PC-9 (cell line): ENCODE data around the gene ZNF236. TPM values are rescaled to one million over a fixed set of nuclear protein-coding genes. Genes with fewer than 3 reads are reported as not detected.

Source experiments
- BruUV-seq: library from RNA; stranded (reverse); fragments of 400-500 nt; replicated peaks from 2 replicates; lab custom pipeline; 2021; lab: Mats Ljungman, UMichigan
- CTCF ChIA-PET: fragments of 300-600 bp; sonication (Branson Sonifier 250); formaldehyde crosslinking; loops from one replicate; lab custom pipeline; 2022; ENCODE audit warnings: antibody characterized with exemption; lab: Charles Lee
- POLR2A ChIA-PET: fragments of 300-600 bp; sonication (Branson Sonifier 250); formaldehyde crosslinking; loops from one replicate; lab custom pipeline; 2022; ENCODE audit warnings: antibody characterized with exemption; ENCODE audit not compliant: unreplicated experiment; lab: Charles Lee
- DNase-seq, 2 experiments: peaks; one replicate each; pipeline versions ENCODE4 v3.0.0 to v3.0.0-alpha.2; 2015 to 2022; ENCODE audit warnings: mixed read lengths in 1 of 2
- H2AFZ ChIP-seq: fragments of 200-600 bp; sonication (generic); 2 replicates; pipeline ENCODE4 v1.8.1; 2017; ENCODE audit warnings: antibody characterized with exemption
- H3F3A ChIP-seq: fragments of 200-600 bp; sonication (generic); 2 replicates; pipeline ENCODE4 v1.8.1; 2017; ENCODE audit warnings: antibody characterized with exemption, mild to moderate bottlenecking, low read depth; ENCODE audit not compliant: insufficient read depth
- H3K27ac ChIP-seq: fragments of 200-600 bp; sonication (generic); 2 replicates; pipeline ENCODE4 v1.6.1; 2016; ENCODE audit warnings: mixed run types
- H3K27me3 ChIP-seq: fragments of 200-600 bp; sonication (generic); 2 replicates; pipeline ENCODE4 v1.6.1; 2016; ENCODE audit warnings: low read depth, mixed run types; ENCODE audit not compliant: insufficient read depth
- H3K36me3 ChIP-seq: fragments of 200-600 bp; sonication (generic); 2 replicates; pipeline ENCODE4 v1.6.1; 2016; ENCODE audit warnings: low read depth, mixed run types
- H3K4me1 ChIP-seq: fragments of 200-600 bp; sonication (generic); replicated peaks from 2 replicates; pipeline ENCODE4 v1.6.1; 2016; ENCODE audit warnings: mixed run types; ENCODE audit not compliant: insufficient read depth
- H3K4me2 ChIP-seq: fragments of 200-600 bp; sonication (generic); 2 replicates; pipeline ENCODE4 v1.6.1; 2017; ENCODE audit warnings: mixed run types
- H3K4me3 ChIP-seq: fragments of 200-600 bp; sonication (generic); 2 replicates; pipeline ENCODE4 v1.6.1; 2016; ENCODE audit warnings: mixed run types
- H3K79me2 ChIP-seq: fragments of 200-600 bp; sonication (generic); 2 replicates; pipeline ENCODE4 v1.6.1; 2017; ENCODE audit warnings: low read depth, mixed run types
- H3K9me2 ChIP-seq: fragments of 200-600 bp; sonication (generic); 2 replicates; pipeline ENCODE4 v1.8.1; 2017; ENCODE audit warnings: mild to moderate bottlenecking; ENCODE audit not compliant: insufficient read depth
- H3K9me3 ChIP-seq: fragments of 200-600 bp; sonication (generic); 2 replicates; pipeline ENCODE4 v1.8.1; 2016; ENCODE audit warnings: low read depth; ENCODE audit not compliant: insufficient read depth
- H4K20me1 ChIP-seq: fragments of 200-600 bp; sonication (generic); 2 replicates; pipeline ENCODE4 v1.8.1; 2017; ENCODE audit not compliant: insufficient read depth
- CTCF ChIP-seq: fragments of 200-600 bp; sonication (generic); conservative IDR thresholded peaks from 2 replicates; pipeline ENCODE4 v1.6.1; 2017; ENCODE audit warnings: mixed run types, antibody characterized with exemption, mild to moderate bottlenecking, moderate library complexity
- EZH2 ChIP-seq: fragments of 200-600 bp; sonication (generic); IDR thresholded peaks from 2 replicates; pipeline ENCODE4 v1.8.0; 2017; ENCODE audit warnings: antibody characterized with exemption, low read depth
- intact Hi-C: fragments of 100-400 bp; cut with micrococcal nuclease; formaldehyde crosslinking; loops from one replicate; pipeline ENCODE4 v1.10.0; 2022; ENCODE audit not compliant: unreplicated experiment
- total RNA-seq: library from RNA; stranded (reverse); gene quantifications from 2 replicates; pipeline ENCODE4 v1.2.3, GENCODE V29; 2021

Gene ZNF236
- total RNA-seq, 1 experiment from 2014 or later = 10.8 TPM

GRCh38 chr18:77003316-77003715 is 181.0 kb downstream of the ZNF236 start:
- intact Hi-C loops = loop anchor here (5.0 kb wide), 2 partner anchors 54 to 129 kb away; partner anchors contain the start of gene MBP
- H3K27ac ChIP-seq = no peak overlapping the region

GRCh38 chr18:77004555-77005380 is 182.4 kb downstream of the ZNF236 start:
- Histone ChIP-seq H3K27me3 (no peaks in the 10 kb centered on the region), H3K4me1 (no peaks in the 10 kb centered on the region), H3K9me2 (no peaks in the 10 kb centered on the region), H3K4me3 (no peak overlapping the region), H3K4me2 (no peak overlapping the region), H4K20me1 (peaks cover 4% of the 10 kb centered on the region), H3K79me2 (no peaks in the 10 kb centered on the region), H3K9me3 (no peaks in the 10 kb centered on the region), H3K36me3 (no peaks in the 10 kb centered on the region), H3K27ac (no peak overlapping the region), H3F3A (peaks cover 21% of the 10 kb centered on the region; the same call in 1 of the 2 replicates), H2AFZ (no peak overlapping the region)
- TF ChIP-seq EZH2 (no peak), CTCF (no peak)
- no peak for DNase-seq
- ChIA-PET CTCF (no interaction called here), POLR2A (no interaction called here)
- intact Hi-C loops = loop anchor here (5.0 kb wide), 2 partner anchors 53 to 128 kb away; partner anchors contain the start of gene MBP
- no TSS peak for BruUV-seq

More at GRCh38 chr18:77003316-77003715, 181.0 kb downstream of the ZNF236 start:
- TF ChIP-seq EZH2 (no peak), CTCF (no peak)
- Histone ChIP-seq H3K4me3 (no peak overlapping the region), H3K9me3 (no peaks in the 10 kb centered on the region), H3K9me2 (no peaks in the 10 kb centered on the region), H3K4me1 (no peaks in the 10 kb centered on the region), H2AFZ (no peak overlapping the region), H4K20me1 (peaks cover 6% of the 10 kb centered on the region), H3K27me3 (no peaks in the 10 kb centered on the region), H3K36me3 (no peaks in the 10 kb centered on the region), H3K4me2 (no peak overlapping the region), H3F3A (peaks cover 21% of the 10 kb centered on the region; the same call in 1 of the 2 replicates), H3K79me2 (no peaks in the 10 kb centered on the region)
- BruUV-seq = no TSS peak
- no peak for DNase-seq
- ChIA-PET POLR2A (no interaction called here), CTCF (no interaction called here)

- Histone ChIP-seq H3K9me3 (no peaks in the 10 kb centered on the region), H3K27ac (no peak overlapping the region), H2AFZ (no peak overlapping the region), H3K36me3 (no peaks in the 10 kb centered on the region), H3K9me2 (no peaks in the 10 kb centered on the region), H3K4me1 (no peaks in the 10 kb centered on the region), H3K79me2 (no peaks in the 10 kb centered on the region), H3K4me2 (no peak overlapping the region), H3K4me3 (no peak overlapping the region), H4K20me1 (no peaks in the 10 kb centered on the region; the same call in none of the 2 replicates), H3F3A (peaks cover 19% of the 10 kb centered on the region; the same call in 1 of the 2 replicates), H3K27me3 (no peaks in the 10 kb centered on the region)
- ChIA-PET CTCF (no interaction called here), POLR2A (no interaction called here)
- intact Hi-C loops = no loop called here
- no peak for DNase-seq
- no TSS peak for BruUV-seq
- TF ChIP-seq EZH2 (no peak), CTCF (no peak)
Observed at GRCh38 chr18:77005651-77006195, 183.4 kb downstream of the ZNF236 start.
